ENCODE results near the gene DYNC2I2.
"Not testable (repeated sequence)": the region's sequence is repeated elsewhere in the genome, so short reads cannot be mapped to it uniquely, and the experiment has no call there.

The DYNC2I2 gene

GRCh38 chr9:128607642-128608350, 48.9 kb downstream of the DYNC2I2 start:
- H3K27me3 Mint-ChIP-seq: no peaks in the 10 kb centered on the region
- DNase-seq (no peak), ATAC-seq (replicated peaks) (no peak)
- H3K27ac Mint-ChIP-seq: no peak overlapping the region
- peaks cover 100% of the 10 kb centered on the region for H3K36me3 Mint-ChIP-seq (ENCODE audit: insufficient read depth)
- no peaks in the 10 kb centered on the region for H3K9me3 Mint-ChIP-seq
- H3K4me1 Mint-ChIP-seq (ENCODE audit: low read depth in 2 of 2): no peaks in the 10 kb centered on the region
- no peak overlapping the region for H3K4me3 Mint-ChIP-seq

- ATAC-seq (replicated peaks): no peak
- peaks cover 100% of the 10 kb centered on the region for H3K36me3 Mint-ChIP-seq (ENCODE audit: insufficient read depth)
- no peak overlapping the region for H3K4me3 Mint-ChIP-seq
- peak overlapping the region in 1 of 2 donors; percentile 76 for H3K27ac Mint-ChIP-seq
- no peak for DNase-seq
- H3K4me1 Mint-ChIP-seq (ENCODE audit: low read depth in 2 of 2): no peaks in the 10 kb centered on the region
- no peaks in the 10 kb centered on the region for H3K9me3 Mint-ChIP-seq
- no peaks in the 10 kb centered on the region for H3K27me3 Mint-ChIP-seq
Measured at GRCh38 chr9:128603697-128604096, 53.0 kb downstream of the DYNC2I2 start.

- DNase-seq: no peak
- Mint-ChIP-seq H3K27ac (no peak overlapping the region), H3K4me3 (no peak overlapping the region), H3K9me3 (no peaks in the 10 kb centered on the region), H3K27me3 (no peaks in the 10 kb centered on the region), H3K36me3 (ENCODE audit: insufficient read depth) (peaks cover 99% of the 10 kb centered on the region), H3K4me1 (ENCODE audit: low read depth in 2 of 2) (no peaks in the 10 kb centered on the region)
- ATAC-seq (replicated peaks): no peak
Measured at GRCh38 chr9:128600099-128600498, 56.5 kb downstream of the DYNC2I2 start.

- no peak overlapping the region for H3K27ac Mint-ChIP-seq
- ATAC-seq (replicated peaks) (no peak), DNase-seq (no peak)
- H3K4me1 Mint-ChIP-seq (ENCODE audit: low read depth in 2 of 2): peaks cover 0 to 1% of the 10 kb centered on the region in 2 donors
- H3K36me3 Mint-ChIP-seq (ENCODE audit: insufficient read depth): peaks cover 99% of the 10 kb centered on the region
- H3K27me3 Mint-ChIP-seq: no peaks in the 10 kb centered on the region
- H3K9me3 Mint-ChIP-seq: no peaks in the 10 kb centered on the region
- H3K4me3 Mint-ChIP-seq: no peak overlapping the region
Measured at GRCh38 chr9:128595471-128595870, 61.2 kb downstream of the DYNC2I2 start.

GRCh38 chr9:128593856-128594255, 62.8 kb downstream of the DYNC2I2 start:
- Mint-ChIP-seq H3K9me3 (no peaks in the 10 kb centered on the region), H3K4me3 (no peak overlapping the region), H3K36me3 (ENCODE audit: insufficient read depth) (peaks cover 99% of the 10 kb centered on the region), H3K27ac (peak overlapping the region in 1 of 2 donors; percentile 46), H3K4me1 (ENCODE audit: low read depth in 2 of 2) (peaks cover 0 to 1% of the 10 kb centered on the region in 2 donors), H3K27me3 (no peaks in the 10 kb centered on the region)
- DNase-seq (no peak), ATAC-seq (replicated peaks) (no peak)

- no peaks in the 10 kb centered on the region for H3K27me3 Mint-ChIP-seq
- ATAC-seq (replicated peaks) (no peak), DNase-seq (no peak)
- no peaks in the 10 kb centered on the region for H3K9me3 Mint-ChIP-seq
- H3K36me3 Mint-ChIP-seq (ENCODE audit: insufficient read depth): peaks cover 100% of the 10 kb centered on the region
- H3K4me3 Mint-ChIP-seq: no peak overlapping the region
- no peak overlapping the region for H3K27ac Mint-ChIP-seq
- H3K4me1 Mint-ChIP-seq (ENCODE audit: low read depth in 2 of 2): peaks cover 0 to 1% of the 10 kb centered on the region in 2 donors
Measured at GRCh38 chr9:128593039-128593438, 63.6 kb downstream of the DYNC2I2 start.

- H3K36me3 Mint-ChIP-seq (ENCODE audit: insufficient read depth): peaks cover 100% of the 10 kb centered on the region
- H3K9me3 Mint-ChIP-seq: no peaks in the 10 kb centered on the region
- no peak overlapping the region for H3K4me3 Mint-ChIP-seq
- H3K27me3 Mint-ChIP-seq: no peaks in the 10 kb centered on the region
- no peak overlapping the region for H3K27ac Mint-ChIP-seq
- ATAC-seq (replicated peaks) (no peak), DNase-seq (no peak)
- peaks cover 0 to 1% of the 10 kb centered on the region in 2 donors for H3K4me1 Mint-ChIP-seq (ENCODE audit: low read depth in 2 of 2)
Measured at GRCh38 chr9:128588581-128589233, 67.9 kb downstream of the DYNC2I2 start.

GRCh38 chr9:128587453-128587852, 69.2 kb downstream of the DYNC2I2 start:
- peaks cover 100% of the 10 kb centered on the region for H3K36me3 Mint-ChIP-seq (ENCODE audit: insufficient read depth)
- no peak overlapping the region for H3K4me3 Mint-ChIP-seq
- DNase-seq (no peak), ATAC-seq (replicated peaks) (peak; percentile 21)
- peak overlapping the region; percentile 14 to 30 for H3K27ac Mint-ChIP-seq
- peaks cover 0 to 1% of the 10 kb centered on the region in 2 donors for H3K4me1 Mint-ChIP-seq (ENCODE audit: low read depth in 2 of 2)
- H3K27me3 Mint-ChIP-seq: no peaks in the 10 kb centered on the region
- no peaks in the 10 kb centered on the region for H3K9me3 Mint-ChIP-seq

- not testable (repeated sequence) for ATAC-seq (replicated peaks); H3K27me3 Mint-ChIP-seq; H3K4me3 Mint-ChIP-seq; H3K4me1 Mint-ChIP-seq (ENCODE audit: low read depth in 2 of 2); H3K9me3 Mint-ChIP-seq; DNase-seq
- Mint-ChIP-seq H3K27ac (peak overlapping the region; percentile 14 to 30), H3K36me3 (ENCODE audit: insufficient read depth) (peaks cover 100% of the 10 kb centered on the region)
Measured at GRCh38 chr9:128586934-128587333, 69.7 kb downstream of the DYNC2I2 start.

- not testable (repeated sequence) for H3K27me3 Mint-ChIP-seq; DNase-seq; H3K27ac Mint-ChIP-seq; H3K9me3 Mint-ChIP-seq; H3K4me3 Mint-ChIP-seq; ATAC-seq (replicated peaks); H3K4me1 Mint-ChIP-seq (ENCODE audit: low read depth in 2 of 2)
- H3K36me3 Mint-ChIP-seq (ENCODE audit: insufficient read depth): peaks cover 98% of the 10 kb centered on the region
Measured at GRCh38 chr9:128585155-128585554, 71.5 kb downstream of the DYNC2I2 start.

Data from effector memory CD8-positive, alpha-beta T cell (primary cell).